IPS-NIHi11 (cell line): ENCODE measurements around the gene SHISA5.
A peak's percentile ranks its signal among the peaks of the same experiment; 100 is the strongest.
"Not testable (repeated sequence)": the region's sequence is repeated elsewhere in the genome, so short reads cannot be mapped to it uniquely, and the experiment has no call there.

Source experiments
- DNase-seq: peaks from one replicate; pipeline ENCODE4 v3.0.0; 2012; ENCODE audit warnings: mixed read lengths, low spot score

Gene SHISA5

GRCh38 chr3:48519277-48519643 lies 15.3 kb upstream of the SHISA5 start:
- peak; percentile 3 for DNase-seq

- peak; percentile 8 for DNase-seq
Measured at GRCh38 chr3:48518638-48519276, 14.8 kb upstream of the SHISA5 start.

- DNase-seq: peak; percentile 3
Measured at GRCh38 chr3:48518069-48518468, 14.1 kb upstream of the SHISA5 start.

GRCh38 chr3:48516571-48516970 lies 12.6 kb upstream of the SHISA5 start:
- DNase-seq: peak; percentile 7

GRCh38 chr3:48514431-48515227 lies 10.7 kb upstream of the SHISA5 start:
- DNase-seq: peak; percentile 4

GRCh38 chr3:48511551-48511950 lies 7.6 kb upstream of the SHISA5 start:
- peak; percentile 2 for DNase-seq

GRCh38 chr3:48507256-48508061 lies 3.5 kb upstream of the SHISA5 start:
- peak; percentile 90 for DNase-seq

GRCh38 chr3:48505968-48506504 lies 2.1 kb upstream of the SHISA5 start:
- DNase-seq: no peak

- DNase-seq: peak; percentile 6
Measured at GRCh38 chr3:48505146-48505545, 1.2 kb upstream of the SHISA5 start.

- peak; percentile 54 for DNase-seq
Measured at GRCh38 chr3:48503401-48504050, 448 bp downstream of the SHISA5 start.

- DNase-seq: peak; percentile 3
Measured at GRCh38 chr3:48502728-48503168, 1.2 kb downstream of the SHISA5 start.

GRCh38 chr3:48502121-48502520 lies 1.9 kb downstream of the SHISA5 start:
- peak; percentile 2 for DNase-seq

- DNase-seq: peak; percentile 1
Measured at GRCh38 chr3:48501196-48501595, 2.8 kb downstream of the SHISA5 start.

GRCh38 chr3:48500656-48501055 lies 3.3 kb downstream of the SHISA5 start:
- peak; percentile 3 for DNase-seq

- no peak for DNase-seq
Measured at GRCh38 chr3:48493203-48493501, 10.8 kb downstream of the SHISA5 start.

- no peak for DNase-seq
Measured at GRCh38 chr3:48492461-48493202, 11.3 kb downstream of the SHISA5 start.

GRCh38 chr3:48486952-48487351 lies 17.0 kb downstream of the SHISA5 start:
- no peak for DNase-seq

GRCh38 chr3:48482822-48483221 lies 21.2 kb downstream of the SHISA5 start:
- not testable (repeated sequence) for DNase-seq

- not testable (repeated sequence) for DNase-seq
Measured at GRCh38 chr3:48480891-48481290, 23.1 kb downstream of the SHISA5 start.

GRCh38 chr3:48478626-48479555 lies 25.1 kb downstream of the SHISA5 start:
- DNase-seq: peak; percentile 4
